ENCODE data around the gene BANP.
"Not testable (repeated sequence)": the region's sequence is repeated elsewhere in the genome, so short reads cannot be mapped to it uniquely, and the experiment has no call there.

Gene BANP

DNA sequence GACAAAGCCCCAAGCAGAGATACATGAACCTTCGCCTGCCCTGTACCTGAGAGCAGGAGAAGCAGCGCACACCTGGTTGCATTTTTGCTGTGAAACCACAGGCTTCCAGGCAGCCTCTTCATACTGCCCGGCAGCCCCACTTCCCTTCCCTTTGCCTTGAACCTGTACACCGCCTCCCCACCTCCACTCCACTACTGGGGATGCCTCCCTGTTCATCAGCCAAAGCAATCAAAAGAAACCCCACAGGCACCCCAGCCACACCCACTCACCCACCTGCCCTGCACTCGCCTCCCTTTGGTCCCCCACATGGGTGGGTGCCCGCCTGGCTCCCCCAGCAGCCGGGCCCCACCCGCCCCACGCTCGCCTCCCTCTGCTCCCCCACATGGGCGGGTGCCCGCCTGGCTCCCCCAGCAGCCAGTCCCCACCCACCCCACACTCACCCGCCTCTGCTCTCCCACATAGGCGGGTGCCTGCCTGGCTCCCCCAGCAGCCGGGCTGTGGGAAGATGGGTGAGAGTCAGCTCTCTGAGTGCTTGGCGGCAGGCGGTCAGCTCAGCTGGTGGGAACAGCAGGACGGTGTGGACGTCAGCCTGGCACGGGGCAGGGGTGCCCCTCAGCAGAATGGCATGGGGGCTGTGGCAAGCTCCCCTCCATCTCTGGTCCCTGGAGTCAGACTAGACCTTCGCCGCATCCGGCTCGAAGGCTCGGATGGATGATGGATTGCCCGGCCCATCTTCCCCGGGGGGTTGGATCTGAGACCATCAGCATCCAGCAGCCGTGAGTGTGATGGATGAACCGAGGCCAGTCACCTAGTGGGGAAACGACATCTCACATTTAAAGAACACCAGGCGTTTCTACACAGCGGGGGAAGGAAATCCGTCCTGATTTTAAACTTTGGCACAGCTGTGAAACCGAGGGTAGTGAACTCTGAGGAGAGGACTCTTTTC lies 135.6 kb downstream of the BANP start:
- Histone ChIP-seq H3K36me3 (ENCODE audit: low read depth) (no peaks in the 10 kb centered on the region), H3K9me3 (ENCODE audit: severe bottlenecking) (no peaks in the 10 kb centered on the region), H3K27ac (ENCODE audit: poor library complexity, severe bottlenecking) (no peak overlapping the region), H3K27me3 (ENCODE audit: insufficient read depth, poor library complexity, severe bottlenecking) (no peaks in the 10 kb centered on the region), H3K4me1 (ENCODE audit: insufficient read depth, poor library complexity, severe bottlenecking) (no peaks in the 10 kb centered on the region), H3K4me3 (ENCODE audit: severe bottlenecking) (no peak overlapping the region)
- no peak for DNase-seq (ENCODE audit: low spot score)
- TF ChIP-seq, protein P1, sequence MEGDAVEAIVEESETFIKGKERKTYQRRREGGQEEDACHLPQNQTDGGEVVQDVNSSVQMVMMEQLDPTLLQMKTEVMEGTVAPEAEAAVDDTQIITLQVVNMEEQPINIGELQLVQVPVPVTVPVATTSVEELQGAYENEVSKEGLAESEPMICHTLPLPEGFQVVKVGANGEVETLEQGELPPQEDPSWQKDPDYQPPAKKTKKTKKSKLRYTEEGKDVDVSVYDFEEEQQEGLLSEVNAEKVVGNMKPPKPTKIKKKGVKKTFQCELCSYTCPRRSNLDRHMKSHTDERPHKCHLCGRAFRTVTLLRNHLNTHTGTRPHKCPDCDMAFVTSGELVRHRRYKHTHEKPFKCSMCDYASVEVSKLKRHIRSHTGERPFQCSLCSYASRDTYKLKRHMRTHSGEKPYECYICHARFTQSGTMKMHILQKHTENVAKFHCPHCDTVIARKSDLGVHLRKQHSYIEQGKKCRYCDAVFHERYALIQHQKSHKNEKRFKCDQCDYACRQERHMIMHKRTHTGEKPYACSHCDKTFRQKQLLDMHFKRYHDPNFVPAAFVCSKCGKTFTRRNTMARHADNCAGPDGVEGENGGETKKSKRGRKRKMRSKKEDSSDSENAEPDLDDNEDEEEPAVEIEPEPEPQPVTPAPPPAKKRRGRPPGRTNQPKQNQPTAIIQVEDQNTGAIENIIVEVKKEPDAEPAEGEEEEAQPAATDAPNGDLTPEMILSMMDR (IDR thresholded peaks at IDR 0.05; ENCODE audit: poor library complexity, severe bottlenecking), result no peak
- ATAC-seq (ENCODE audit: low read depth), result no peak

- no peaks in the 10 kb centered on the region for H3K27me3 ChIP-seq (ENCODE audit: insufficient read depth, poor library complexity, severe bottlenecking)
- H3K27ac ChIP-seq (ENCODE audit: poor library complexity, severe bottlenecking), result no peak overlapping the region
- ATAC-seq (ENCODE audit: low read depth) (no peak), DNase-seq (ENCODE audit: low spot score) (peak; percentile 47)
- TF ChIP-seq, protein P1 (IDR thresholded peaks at IDR 0.05; ENCODE audit: poor library complexity, severe bottlenecking), result no peak
- no peaks in the 10 kb centered on the region for H3K4me1 ChIP-seq (ENCODE audit: insufficient read depth, poor library complexity, severe bottlenecking)
- H3K36me3 ChIP-seq (ENCODE audit: low read depth), result no peaks in the 10 kb centered on the region
- H3K9me3 ChIP-seq (ENCODE audit: severe bottlenecking), result no peaks in the 10 kb centered on the region
- H3K4me3 ChIP-seq (ENCODE audit: severe bottlenecking), result no peak overlapping the region
These were observed 136.3 kb downstream of the BANP start for GRCh38 chr16:88087517-88087877.

DNA sequence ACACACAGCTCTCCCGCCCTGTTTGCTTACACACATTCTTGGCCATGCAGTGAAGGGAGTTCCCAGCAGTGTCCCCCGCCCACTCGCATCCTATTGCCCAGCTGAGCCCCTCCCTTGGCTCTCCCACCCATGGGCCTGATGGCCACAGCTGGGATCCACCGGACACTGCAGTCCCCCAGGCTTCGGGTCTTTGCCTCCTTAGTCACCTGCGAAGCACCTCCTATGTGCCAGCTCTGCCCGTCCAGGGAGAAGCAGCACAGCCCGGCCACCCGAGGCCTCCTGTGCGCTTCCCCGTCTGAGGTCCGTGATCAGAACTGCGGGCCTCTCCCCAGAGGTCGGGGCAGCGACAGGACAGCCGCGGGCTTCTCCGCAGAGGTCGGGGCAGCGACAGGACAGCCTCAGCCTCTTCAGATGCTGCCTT lies 136.9 kb downstream of the BANP start:
- ATAC-seq (ENCODE audit: low read depth) (0 out of 3 replicates have a peak, but pooled peaks have one; percentile 17), DNase-seq (ENCODE audit: low spot score) (no peak)
- H3K27ac ChIP-seq (ENCODE audit: poor library complexity, severe bottlenecking), result no peak overlapping the region
- H3K4me3 ChIP-seq (ENCODE audit: severe bottlenecking), result no peak overlapping the region
- H3K27me3 ChIP-seq (ENCODE audit: insufficient read depth, poor library complexity, severe bottlenecking), result no peaks in the 10 kb centered on the region
- H3K36me3 ChIP-seq (ENCODE audit: low read depth), result no peaks in the 10 kb centered on the region
- TF ChIP-seq, protein P1 (IDR thresholded peaks at IDR 0.05; ENCODE audit: poor library complexity, severe bottlenecking), result no peak
- H3K9me3 ChIP-seq (ENCODE audit: severe bottlenecking), result no peaks in the 10 kb centered on the region
- no peaks in the 10 kb centered on the region for H3K4me1 ChIP-seq (ENCODE audit: insufficient read depth, poor library complexity, severe bottlenecking)

- DNase-seq (ENCODE audit: low spot score); H3K27me3 ChIP-seq (ENCODE audit: insufficient read depth, poor library complexity, severe bottlenecking); H3K4me3 ChIP-seq (ENCODE audit: severe bottlenecking); ATAC-seq (ENCODE audit: low read depth); H3K27ac ChIP-seq (ENCODE audit: poor library complexity, severe bottlenecking); H3K36me3 ChIP-seq (ENCODE audit: low read depth); H3K4me1 ChIP-seq (ENCODE audit: insufficient read depth, poor library complexity, severe bottlenecking); H3K9me3 ChIP-seq (ENCODE audit: severe bottlenecking): not testable (repeated sequence)
These were observed 137.4 kb downstream of the BANP start for GRCh38 chr16:88088611-88089010.

- not testable (repeated sequence) for H3K4me1 ChIP-seq (ENCODE audit: insufficient read depth, poor library complexity, severe bottlenecking); ATAC-seq (ENCODE audit: low read depth); H3K36me3 ChIP-seq (ENCODE audit: low read depth)
These were observed 137.8 kb downstream of the BANP start for GRCh38 chr16:88089071-88089470.

DNA sequence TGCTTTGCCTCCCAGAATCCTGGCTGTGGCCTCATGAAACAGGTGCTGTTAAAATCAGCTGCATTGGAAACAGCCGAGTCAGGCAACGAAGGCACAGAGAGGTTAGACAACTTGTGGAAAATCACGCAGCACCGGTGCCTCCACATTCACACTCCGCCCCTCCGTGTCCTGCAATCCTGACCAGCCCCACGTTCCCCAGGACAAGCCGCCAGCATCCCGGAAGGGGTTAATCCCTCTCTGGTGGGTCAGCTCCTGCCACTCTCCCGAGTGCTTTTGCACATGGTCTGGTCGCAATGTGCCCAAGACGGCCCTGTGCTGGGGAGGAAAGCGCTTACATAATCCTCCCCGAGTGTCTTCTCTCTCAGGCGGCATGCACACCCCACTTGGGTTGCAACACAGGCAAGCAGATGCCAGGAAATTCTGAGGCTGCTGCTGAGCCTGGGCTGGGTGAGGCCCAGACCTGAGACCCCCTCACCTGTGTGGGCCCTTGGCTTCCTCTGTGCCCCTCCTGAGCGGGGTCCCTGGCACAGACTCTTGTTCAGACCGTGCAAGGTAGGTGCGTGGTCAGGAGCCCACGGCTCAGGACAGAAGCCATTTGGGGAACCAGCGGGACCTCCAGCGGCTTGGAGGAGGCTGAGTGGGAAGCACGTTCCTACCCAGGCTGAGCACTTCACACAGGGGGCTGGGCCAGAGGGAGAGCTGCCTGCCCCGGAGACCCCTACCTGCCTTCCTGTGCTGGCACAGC lies 138.6 kb downstream of the BANP start:
- not testable (repeated sequence) for ATAC-seq (ENCODE audit: low read depth); H3K27ac ChIP-seq (ENCODE audit: poor library complexity, severe bottlenecking); H3K4me1 ChIP-seq (ENCODE audit: insufficient read depth, poor library complexity, severe bottlenecking); H3K27me3 ChIP-seq (ENCODE audit: insufficient read depth, poor library complexity, severe bottlenecking); H3K4me3 ChIP-seq (ENCODE audit: severe bottlenecking); H3K36me3 ChIP-seq (ENCODE audit: low read depth); DNase-seq (ENCODE audit: low spot score); H3K9me3 ChIP-seq (ENCODE audit: severe bottlenecking)

More at GRCh38 chr16:88089071-88089470, 137.8 kb downstream of the BANP start:
- not testable (repeated sequence) for H3K27ac ChIP-seq (ENCODE audit: poor library complexity, severe bottlenecking); DNase-seq (ENCODE audit: low spot score); H3K27me3 ChIP-seq (ENCODE audit: insufficient read depth, poor library complexity, severe bottlenecking); H3K9me3 ChIP-seq (ENCODE audit: severe bottlenecking); H3K4me3 ChIP-seq (ENCODE audit: severe bottlenecking)

DNA sequence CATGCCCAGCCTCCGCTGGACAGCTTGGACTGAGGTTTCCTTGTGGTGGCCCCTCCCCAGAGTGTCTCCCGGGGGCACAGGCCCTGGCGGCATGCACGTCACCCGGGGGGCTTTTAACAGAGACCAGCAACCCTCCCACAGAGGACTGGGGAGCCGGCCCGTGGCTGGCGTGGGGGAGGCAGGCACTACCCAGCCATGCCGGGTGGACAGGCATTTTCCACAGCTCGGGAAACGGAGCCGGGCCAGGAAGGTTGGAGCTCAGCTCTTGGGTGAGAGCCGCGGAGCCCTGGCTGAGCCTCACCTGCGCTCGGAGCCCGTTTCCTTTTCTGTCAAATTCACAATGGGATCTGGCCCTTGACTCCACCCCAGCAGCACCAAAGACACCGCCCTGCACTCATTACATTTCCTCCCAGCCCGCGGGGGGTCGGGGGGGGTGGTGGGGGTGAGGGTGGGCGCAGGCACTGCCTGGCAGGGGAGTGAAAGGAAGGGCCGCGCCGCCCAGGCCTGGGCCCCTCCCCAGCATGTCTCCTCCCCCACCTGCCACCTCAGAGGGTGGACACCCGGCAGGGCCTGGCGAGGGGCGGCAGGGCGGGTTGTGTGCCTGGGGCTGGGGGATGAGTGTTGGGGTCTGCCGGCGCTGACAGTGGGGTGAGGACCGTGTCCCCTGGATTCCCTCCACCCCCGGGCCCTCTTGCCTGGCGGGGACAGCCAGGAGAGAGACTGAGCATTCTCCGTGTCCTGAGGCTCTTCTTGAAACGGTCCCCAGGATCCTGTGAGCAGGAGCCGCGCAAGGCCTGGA lies 139.3 kb downstream of the BANP start:
- H3K36me3 ChIP-seq (ENCODE audit: low read depth); H3K4me3 ChIP-seq (ENCODE audit: severe bottlenecking); H3K27me3 ChIP-seq (ENCODE audit: insufficient read depth, poor library complexity, severe bottlenecking); H3K27ac ChIP-seq (ENCODE audit: poor library complexity, severe bottlenecking); H3K9me3 ChIP-seq (ENCODE audit: severe bottlenecking); H3K4me1 ChIP-seq (ENCODE audit: insufficient read depth, poor library complexity, severe bottlenecking); ATAC-seq (ENCODE audit: low read depth): not testable (repeated sequence)
- DNase-seq (ENCODE audit: low spot score), result peak; percentile 55

All from RWPE2 (cell line).